ENCODE data around the gene TICRR.
"Not testable (repeated sequence)": the region's sequence is repeated elsewhere in the genome, so short reads cannot be mapped to it uniquely, and the experiment has no call there.

TICRR gene

GRCh38 chr15:89575656-89576416 is 567 bp downstream of the TICRR start:
- DNase-seq, result peak; percentile 13

- no peak for DNase-seq
These were observed 1.1 kb downstream of the TICRR start for GRCh38 chr15:89576417-89576773.

- DNase-seq, result no peak
These were observed 2.5 kb downstream of the TICRR start for GRCh38 chr15:89577776-89578115.

- DNase-seq, result no peak
These were observed 2.9 kb downstream of the TICRR start for GRCh38 chr15:89578146-89578545.

GRCh38 chr15:89580747-89581146 is 5.5 kb downstream of the TICRR start:
- DNase-seq, result not testable (repeated sequence)

GRCh38 chr15:89586651-89587050 is 11.4 kb downstream of the TICRR start:
- DNase-seq, result no peak

- DNase-seq, result no peak
These were observed 12.7 kb downstream of the TICRR start for GRCh38 chr15:89587955-89588354.

GRCh38 chr15:89591834-89592233 is 16.6 kb downstream of the TICRR start:
- DNase-seq, result no peak

- no peak for DNase-seq
These were observed 17.7 kb downstream of the TICRR start for GRCh38 chr15:89593018-89593417.

GRCh38 chr15:89599021-89599420 is 23.8 kb downstream of the TICRR start:
- DNase-seq, result no peak

- no peak for DNase-seq
These were observed 36.0 kb downstream of the TICRR start for GRCh38 chr15:89611317-89611716.

GRCh38 chr15:89613031-89613430 is 37.8 kb downstream of the TICRR start:
- DNase-seq, result no peak

GRCh38 chr15:89614164-89614563 is 38.9 kb downstream of the TICRR start:
- no peak for DNase-seq

- DNase-seq, result no peak
These were observed 39.9 kb downstream of the TICRR start for GRCh38 chr15:89615135-89615534.

- no peak for DNase-seq
These were observed 41.0 kb downstream of the TICRR start for GRCh38 chr15:89616228-89616627.

- no peak for DNase-seq
These were observed 46.3 kb downstream of the TICRR start for GRCh38 chr15:89621547-89621946.

GRCh38 chr15:89623165-89623564 is 47.9 kb downstream of the TICRR start:
- DNase-seq, result no peak

GRCh38 chr15:89625716-89626115 is 50.4 kb downstream of the TICRR start:
- no peak for DNase-seq

- DNase-seq, result no peak
These were observed 52.1 kb downstream of the TICRR start for GRCh38 chr15:89627256-89627970.

- DNase-seq, result no peak
These were observed 53.0 kb downstream of the TICRR start for GRCh38 chr15:89628301-89628700.

- no peak for DNase-seq
These were observed 53.8 kb downstream of the TICRR start for GRCh38 chr15:89628806-89629715.

GRCh38 chr15:89629829-89630228 is 54.6 kb downstream of the TICRR start:
- DNase-seq, result no peak

- no peak for DNase-seq
These were observed 55.0 kb downstream of the TICRR start for GRCh38 chr15:89630260-89630659.
